Limb (tissue), 2 donors: ENCODE measurements around the gene AKAP6.

Experiments used
- DNase-seq, 2 donors: peaks; one replicate each; pipeline ENCODE4 v3.0.0-alpha.2; 2016; ENCODE audit errors: extremely low spot score in 2 of 2

The AKAP6 gene

GRCh38 chr14:32816588-32816987 is 487.5 kb downstream of the AKAP6 start:
- DNase-seq = no peak

GRCh38 chr14:32817780-32818179 is 488.7 kb downstream of the AKAP6 start:
- DNase-seq = no peak

GRCh38 chr14:32818581-32818980 is 489.5 kb downstream of the AKAP6 start:
- no peak for DNase-seq

- DNase-seq = no peak
Measured at GRCh38 chr14:32820181-32820580, 491.1 kb downstream of the AKAP6 start.

- DNase-seq = no peak
Measured at GRCh38 chr14:32820682-32821081, 491.6 kb downstream of the AKAP6 start.

GRCh38 chr14:32821964-32822653 is 493.0 kb downstream of the AKAP6 start:
- DNase-seq = no peak

GRCh38 chr14:32823706-32824105 is 494.6 kb downstream of the AKAP6 start:
- DNase-seq = no peak

- DNase-seq = no peak
Measured at GRCh38 chr14:32824195-32824594, 495.1 kb downstream of the AKAP6 start.

- DNase-seq = no peak
Measured at GRCh38 chr14:32825058-32825457, 496.0 kb downstream of the AKAP6 start.

- DNase-seq = no peak
Measured at GRCh38 chr14:32826404-32827082, 497.4 kb downstream of the AKAP6 start.

GRCh38 chr14:32827514-32827913 is 498.4 kb downstream of the AKAP6 start:
- no peak for DNase-seq

GRCh38 chr14:32835924-32836323 is 506.8 kb downstream of the AKAP6 start:
- no peak for DNase-seq

GRCh38 chr14:32841698-32842097 is 512.6 kb downstream of the AKAP6 start:
- DNase-seq = no peak

- no peak for DNase-seq
Measured at GRCh38 chr14:32846821-32847365, 517.8 kb downstream of the AKAP6 start.

- DNase-seq = no peak
Measured at GRCh38 chr14:32847867-32848266, 518.8 kb downstream of the AKAP6 start.

GRCh38 chr14:32865827-32866376 is 536.8 kb downstream of the AKAP6 start:
- DNase-seq = no peak

- DNase-seq = no peak
Measured at GRCh38 chr14:32883188-32883587, 554.1 kb downstream of the AKAP6 start.
